GM11168 (cell line): Measurements from ENCODE around the gene PUS7L.

Experiments
- in situ Hi-C: fragments of 300-500 bp; cut with MboI; formaldehyde crosslinking; loops from one replicate; pipeline ENCODE4 v1.12.0; 2022; ENCODE audit warnings: low sequenced_read_pairs; ENCODE audit not compliant: unreplicated experiment

The PUS7L gene, protein sequence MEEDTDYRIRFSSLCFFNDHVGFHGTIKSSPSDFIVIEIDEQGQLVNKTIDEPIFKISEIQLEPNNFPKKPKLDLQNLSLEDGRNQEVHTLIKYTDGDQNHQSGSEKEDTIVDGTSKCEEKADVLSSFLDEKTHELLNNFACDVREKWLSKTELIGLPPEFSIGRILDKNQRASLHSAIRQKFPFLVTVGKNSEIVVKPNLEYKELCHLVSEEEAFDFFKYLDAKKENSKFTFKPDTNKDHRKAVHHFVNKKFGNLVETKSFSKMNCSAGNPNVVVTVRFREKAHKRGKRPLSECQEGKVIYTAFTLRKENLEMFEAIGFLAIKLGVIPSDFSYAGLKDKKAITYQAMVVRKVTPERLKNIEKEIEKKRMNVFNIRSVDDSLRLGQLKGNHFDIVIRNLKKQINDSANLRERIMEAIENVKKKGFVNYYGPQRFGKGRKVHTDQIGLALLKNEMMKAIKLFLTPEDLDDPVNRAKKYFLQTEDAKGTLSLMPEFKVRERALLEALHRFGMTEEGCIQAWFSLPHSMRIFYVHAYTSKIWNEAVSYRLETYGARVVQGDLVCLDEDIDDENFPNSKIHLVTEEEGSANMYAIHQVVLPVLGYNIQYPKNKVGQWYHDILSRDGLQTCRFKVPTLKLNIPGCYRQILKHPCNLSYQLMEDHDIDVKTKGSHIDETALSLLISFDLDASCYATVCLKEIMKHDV

DNA sequence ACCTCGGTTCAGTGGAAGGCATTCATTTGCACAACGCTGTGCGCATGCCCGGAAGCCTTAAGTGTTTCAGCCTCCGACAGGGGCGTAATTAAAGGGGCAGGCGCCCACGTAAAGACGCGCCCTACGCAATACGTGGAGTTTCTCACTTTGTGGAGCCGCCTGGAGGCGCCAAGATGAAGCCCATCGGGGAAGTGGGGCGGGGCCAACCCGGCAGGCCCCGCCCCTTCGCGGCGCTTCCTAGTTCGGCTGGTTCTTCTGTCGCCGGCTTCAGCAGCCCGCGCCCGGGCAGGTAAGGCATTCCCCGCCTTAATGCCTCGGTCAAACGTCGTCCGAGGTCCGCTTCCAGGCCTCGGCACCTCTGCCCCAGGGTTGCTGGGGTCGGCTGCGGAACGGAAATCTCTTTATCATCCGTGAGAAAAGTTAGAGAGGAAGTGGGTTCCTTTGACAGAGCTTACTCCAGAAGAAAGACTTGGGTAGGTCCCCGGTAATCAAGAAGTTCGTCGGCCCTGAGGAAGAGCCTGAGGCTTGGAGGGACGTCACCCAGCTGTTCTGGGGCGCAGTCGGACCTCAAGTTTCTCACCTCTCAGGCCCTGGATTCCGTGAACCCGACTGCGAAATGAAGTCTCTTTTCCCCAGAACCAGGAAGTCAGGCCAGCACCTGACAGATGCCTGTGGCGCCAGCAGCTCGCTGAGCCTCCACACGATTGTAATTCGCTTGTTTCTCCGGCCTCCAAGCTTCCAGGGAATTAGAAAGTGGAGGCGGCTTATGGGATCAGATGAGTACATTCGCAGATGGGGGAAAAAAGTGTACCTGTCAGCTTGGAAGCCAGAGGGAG is at the start of gene PUS7L, which contains the start of gene IRAK4:
TSS of gene PUS7L (minus strand) at position 63 of the 836 bp plus-strand sequence. CDS start 3,545 bp downstream, outside the sequence.
TSS of gene IRAK4 (plus strand) at position 224 of the 836 bp plus-strand sequence. CDS start 9,161 bp downstream, outside the sequence.
- in situ Hi-C loops: no loop called here

DNA sequence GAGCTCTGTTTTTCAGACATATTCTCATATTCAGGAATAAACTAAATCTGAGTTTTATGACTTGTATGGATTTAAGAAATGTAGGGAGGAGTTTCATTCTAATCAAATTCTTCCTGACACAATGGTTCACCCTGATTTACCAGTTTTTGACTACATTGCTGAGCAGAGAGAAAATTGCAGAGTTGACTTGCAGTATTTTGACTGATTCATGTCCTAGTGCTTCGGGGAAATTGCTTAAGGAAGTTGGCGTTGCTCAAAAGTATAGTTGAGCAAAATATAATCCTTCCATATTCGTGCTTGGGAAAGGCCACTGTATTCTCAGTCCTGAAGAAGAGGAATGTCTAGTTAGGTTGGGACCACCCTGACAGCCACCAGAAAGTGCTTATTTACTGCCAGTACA is 48.8 kb upstream of the PUS7L start:
- in situ Hi-C loops: no loop called here

DNA sequence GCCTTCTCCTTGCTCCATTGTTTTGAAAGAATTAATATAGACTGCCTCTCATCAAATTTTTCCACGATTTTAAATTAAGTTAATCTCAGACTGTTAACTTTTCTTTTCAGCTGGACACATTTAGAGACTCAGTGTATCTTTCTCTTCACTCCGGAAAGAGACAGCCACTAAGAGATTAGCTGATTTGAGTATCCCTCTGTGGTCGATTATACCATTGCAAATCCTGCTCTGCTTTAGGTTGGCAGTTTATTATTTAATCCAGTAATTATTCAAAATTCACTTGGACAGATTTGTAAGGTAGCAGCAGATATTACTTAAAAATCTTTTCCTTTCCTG is 48.1 kb upstream of the PUS7L start:
- in situ Hi-C loops: no loop called here

DNA sequence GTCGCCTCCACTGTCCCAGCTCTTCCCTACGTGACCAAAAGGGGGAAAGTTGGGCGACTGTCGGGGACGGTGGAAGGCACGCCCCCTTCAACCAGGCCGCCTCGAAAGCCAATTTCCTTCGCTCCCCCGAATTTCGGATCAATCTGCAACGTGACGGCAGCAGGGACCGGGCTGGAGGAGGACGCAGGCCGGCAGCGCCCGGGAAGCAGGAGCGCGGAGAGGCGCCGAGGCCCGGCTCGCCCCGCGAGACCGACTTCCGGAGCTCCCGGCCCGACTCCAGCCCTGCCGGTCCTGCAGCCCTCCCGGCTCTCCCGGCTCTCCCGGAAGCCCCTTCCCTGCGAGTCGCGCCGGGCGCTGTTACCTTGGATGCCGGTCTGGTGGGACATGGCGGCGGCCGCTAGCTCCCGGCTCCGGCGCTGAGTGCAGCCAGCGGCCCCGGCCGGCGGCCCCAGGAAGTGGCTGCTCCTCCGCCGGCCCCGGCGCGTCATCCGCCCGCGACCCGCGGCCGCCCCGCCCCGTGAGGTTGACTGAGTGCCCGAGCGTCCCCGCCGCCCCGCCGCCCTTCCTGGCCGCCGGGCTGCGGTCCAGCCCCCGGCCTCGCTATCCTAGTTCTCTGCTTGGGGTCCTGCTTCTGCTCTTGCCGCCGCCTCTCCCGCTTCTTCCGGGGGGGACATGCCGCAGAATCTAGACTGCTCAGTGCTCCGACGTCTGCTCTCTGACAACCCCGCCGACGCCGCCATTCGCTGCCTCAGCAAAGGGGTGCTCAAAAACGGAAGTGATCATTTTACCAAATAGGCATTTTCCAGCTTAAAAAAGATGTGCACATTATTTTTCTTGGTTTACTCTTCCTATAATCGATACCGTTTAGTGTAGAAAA is 47.5 kb upstream of the PUS7L start, which contains the start of gene TWF1:
TSS of gene TWF1 (minus strand) at position 458 of the 877 bp plus-strand sequence. CDS start at position 386, 72 bp downstream.
- in situ Hi-C loops: no loop called here

DNA sequence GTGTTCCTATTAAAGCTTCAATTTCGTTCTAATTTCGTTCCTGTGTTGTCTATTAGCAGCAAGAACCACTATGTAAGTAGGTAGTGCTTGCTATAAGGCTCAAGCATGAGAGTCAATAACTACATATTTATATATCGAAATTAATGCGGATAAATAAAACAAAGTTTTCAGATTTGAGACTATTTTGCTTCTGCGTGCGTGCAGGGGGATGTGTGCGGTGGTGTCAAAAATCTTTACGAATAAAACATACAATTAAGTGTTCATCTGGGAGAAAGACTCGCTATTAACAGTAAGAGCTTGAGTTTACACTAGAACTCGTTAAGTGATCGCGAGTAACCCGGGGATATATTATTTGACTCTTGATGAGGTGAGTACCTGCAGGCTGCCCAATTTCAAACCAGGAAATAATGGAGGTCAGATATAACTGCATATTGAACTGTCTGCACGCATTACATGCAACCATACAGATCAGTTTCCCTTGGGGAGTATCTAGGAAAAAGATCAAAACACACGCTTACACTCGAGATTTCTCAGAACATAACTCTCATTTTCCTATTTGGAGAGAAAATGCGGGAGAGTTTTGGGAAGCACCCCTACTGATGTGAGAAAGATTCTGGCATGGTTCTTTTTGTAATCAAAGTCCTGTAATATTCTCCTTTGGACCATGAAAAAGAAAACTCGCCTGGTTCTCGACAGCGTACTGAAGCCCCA is 46.7 kb upstream of the PUS7L start:
- in situ Hi-C loops: no loop called here

- in situ Hi-C loops: no loop called here
These were observed 39.1 kb upstream of the PUS7L start for GRCh38 chr12:43797561-43798217.

DNA sequence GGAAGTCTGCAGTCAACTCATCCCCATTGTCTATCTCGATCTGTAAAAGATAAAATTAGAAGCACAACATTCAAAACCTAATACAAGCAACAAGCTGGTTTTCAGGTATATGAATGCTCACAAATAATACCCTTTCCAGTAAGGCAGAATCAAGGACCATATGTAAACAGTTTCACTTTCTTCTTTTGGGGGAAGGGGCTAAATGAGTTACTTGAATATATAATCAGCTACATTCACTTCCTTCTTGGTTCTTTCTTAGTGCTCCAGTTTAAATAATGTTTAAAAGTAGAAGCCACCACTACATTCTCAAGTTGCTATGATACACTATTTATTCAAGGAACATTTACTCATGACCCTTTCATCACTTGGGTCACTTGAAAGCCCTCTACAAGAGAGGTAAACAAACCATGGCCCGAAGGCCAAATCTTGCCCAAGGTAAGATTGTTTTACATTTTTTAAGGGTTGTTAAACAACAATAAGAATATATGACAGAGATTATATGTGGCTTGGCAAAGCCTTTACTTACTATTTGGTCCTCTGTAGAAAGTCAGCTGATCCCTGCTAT is 37.2 kb upstream of the PUS7L start:
- in situ Hi-C loops: no loop called here

- in situ Hi-C loops: no loop called here
These were observed 31.4 kb upstream of the PUS7L start for GRCh38 chr12:43789941-43790340.

DNA sequence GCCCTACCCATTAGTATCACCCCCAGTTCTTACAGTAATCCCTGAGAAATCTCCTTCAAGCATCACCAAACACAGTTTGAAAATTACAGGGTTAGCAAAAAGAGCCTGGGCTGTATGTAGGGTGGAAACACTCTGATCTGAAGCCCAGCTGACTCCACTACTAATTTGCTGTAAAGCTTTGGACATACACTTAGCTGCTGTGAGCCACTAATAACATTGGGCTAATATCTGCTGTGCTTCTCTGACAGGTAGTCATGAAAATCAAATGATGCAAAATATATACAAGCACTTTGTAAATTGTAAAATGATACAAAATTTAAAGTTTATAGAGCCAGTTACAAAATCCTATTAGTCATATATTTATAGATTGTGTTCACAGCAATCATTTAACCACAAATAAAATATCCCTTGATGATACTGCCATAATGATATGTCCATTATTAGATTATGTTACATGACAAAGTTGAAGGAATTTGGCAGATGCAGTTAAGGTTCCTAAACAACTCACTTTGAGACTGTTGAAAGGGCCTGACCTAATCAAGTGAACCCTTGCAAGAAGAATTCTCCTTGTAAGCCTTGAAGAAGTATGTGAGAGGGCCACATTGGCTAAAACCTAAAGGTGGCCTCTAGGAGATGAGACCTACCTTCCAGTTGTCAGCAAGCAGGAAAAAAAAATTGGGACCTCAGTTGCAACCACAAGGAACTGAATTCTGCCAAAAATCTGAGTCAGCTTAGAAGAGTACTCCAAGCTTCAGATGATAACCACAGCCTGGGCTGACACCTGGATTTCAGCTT is 28.5 kb upstream of the PUS7L start:
- in situ Hi-C loops: no loop called here

GRCh38 chr12:43776498-43776897 is 17.9 kb upstream of the PUS7L start:
- in situ Hi-C loops: no loop called here

GRCh38 chr12:43766291-43766690 is 7.7 kb upstream of the PUS7L start:
- in situ Hi-C loops: no loop called here

DNA sequence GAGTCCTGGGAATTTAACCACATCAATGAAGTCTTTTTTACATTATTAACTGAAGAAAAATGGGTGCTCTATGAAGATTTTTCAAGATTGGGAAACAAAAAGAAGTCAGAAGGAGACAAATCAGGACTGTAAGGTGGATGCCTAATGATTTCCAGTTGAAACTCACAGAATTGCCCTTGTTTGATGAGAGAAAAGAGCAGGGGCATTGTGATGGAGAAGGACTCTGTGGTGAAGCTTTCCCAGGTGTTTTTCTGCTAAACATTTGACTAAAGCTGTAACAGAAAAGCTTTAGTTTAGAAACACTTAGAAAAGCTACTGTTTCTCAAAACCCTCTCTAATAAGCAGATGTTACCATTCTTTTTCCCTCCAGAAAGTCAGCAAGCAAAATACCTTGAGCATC is 5.9 kb upstream of the PUS7L start:
- in situ Hi-C loops: no loop called here

GRCh38 chr12:43763769-43764168 is 5.2 kb upstream of the PUS7L start:
- in situ Hi-C loops: no loop called here

GRCh38 chr12:43762596-43762995 is 4.0 kb upstream of the PUS7L start:
- in situ Hi-C loops: no loop called here

GRCh38 chr12:43761500-43761899 is 2.9 kb upstream of the PUS7L start:
- in situ Hi-C loops: no loop called here

DNA sequence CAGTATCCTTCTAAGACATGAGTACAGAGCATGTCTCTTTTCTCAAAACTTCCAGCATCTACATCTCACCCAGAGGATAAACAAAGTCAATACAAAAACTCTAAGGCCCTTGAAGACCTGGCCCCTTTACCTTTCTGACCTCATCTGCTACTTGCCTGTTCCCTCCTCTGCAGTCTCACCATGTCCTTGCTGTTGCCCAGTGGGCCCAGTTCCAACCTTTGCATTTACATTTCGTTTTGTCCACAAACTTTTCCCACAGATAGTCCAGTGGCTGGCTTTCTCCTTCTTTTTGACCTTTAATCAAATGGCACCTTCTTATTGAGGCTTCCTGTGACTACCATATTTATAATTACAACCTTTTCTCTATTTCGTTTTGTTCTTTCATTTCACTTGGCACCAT is 1.8 kb upstream of the PUS7L start:
- in situ Hi-C loops: no loop called here

DNA sequence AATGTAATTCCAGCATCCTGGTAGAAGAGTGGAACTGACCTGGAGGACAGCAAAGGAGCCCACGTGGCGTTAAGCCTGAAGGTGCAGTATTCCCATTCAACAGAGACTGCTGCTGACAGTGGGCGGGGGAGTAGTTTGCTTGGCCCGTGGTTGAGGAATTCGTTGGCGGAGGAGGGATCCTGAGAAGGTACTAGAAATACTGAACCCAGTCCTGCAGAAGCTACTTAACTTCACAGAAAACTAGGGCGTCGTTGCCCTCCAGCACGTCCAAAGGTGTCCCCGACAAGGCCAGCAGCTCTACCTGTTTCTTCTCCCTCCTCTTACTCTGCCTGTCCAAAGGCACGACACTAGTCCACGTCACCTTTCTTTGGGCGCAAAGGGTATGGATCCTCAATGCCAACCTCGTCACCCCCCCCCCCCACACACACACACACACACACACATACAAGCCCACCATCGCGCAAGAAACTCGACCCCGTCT is 303 bp downstream of the PUS7L start:
- in situ Hi-C loops: no loop called here
